ENCODE data around the gene MED29.

MED29 gene

GRCh38 chr19:39365531-39365930, 25.6 kb upstream of the MED29 start:
- Mint-ChIP-seq H3K4me3 (no peak overlapping the region), H3K4me1 (no peaks in the 10 kb centered on the region), H3K27ac (peak overlapping the region; percentile 57), H3K9me3 (no peaks in the 10 kb centered on the region), H3K27me3 (ENCODE audit: low read depth, poor library complexity) (no peaks in the 10 kb centered on the region), H3K36me3 (ENCODE audit: low read depth) (peaks cover 63% of the 10 kb centered on the region)
- TF ChIP-seq CTCF (IDR thresholded peaks at IDR 0.05): no peak
- no peak for DNase-seq

GRCh38 chr19:39369200-39369599, 22.0 kb upstream of the MED29 start:
- H3K4me3 Mint-ChIP-seq: no peak overlapping the region
- no peak for DNase-seq
- TF ChIP-seq CTCF (IDR thresholded peaks at IDR 0.05): no peak
- peaks cover 58% of the 10 kb centered on the region for H3K36me3 Mint-ChIP-seq (ENCODE audit: low read depth)
- no peaks in the 10 kb centered on the region for H3K27me3 Mint-ChIP-seq (ENCODE audit: low read depth, poor library complexity)
- H3K9me3 Mint-ChIP-seq: no peaks in the 10 kb centered on the region
- no peaks in the 10 kb centered on the region for H3K4me1 Mint-ChIP-seq
- no peak overlapping the region for H3K27ac Mint-ChIP-seq

GRCh38 chr19:39370735-39371134, 20.4 kb upstream of the MED29 start:
- DNase-seq: no peak
- Mint-ChIP-seq H3K27me3 (ENCODE audit: low read depth, poor library complexity) (no peaks in the 10 kb centered on the region), H3K4me1 (no peaks in the 10 kb centered on the region), H3K9me3 (no peaks in the 10 kb centered on the region), H3K4me3 (no peak overlapping the region), H3K27ac (no peak overlapping the region), H3K36me3 (ENCODE audit: low read depth) (peaks cover 53% of the 10 kb centered on the region)
- no peak for TF ChIP-seq CTCF (IDR thresholded peaks at IDR 0.05)

GRCh38 chr19:39372047-39372802, 19.0 kb upstream of the MED29 start:
- no peak for TF ChIP-seq CTCF (IDR thresholded peaks at IDR 0.05)
- Mint-ChIP-seq H3K27ac (peak overlapping the region; percentile 10), H3K9me3 (no peaks in the 10 kb centered on the region), H3K4me3 (no peak overlapping the region), H3K36me3 (ENCODE audit: low read depth) (peaks cover 62% of the 10 kb centered on the region), H3K4me1 (no peaks in the 10 kb centered on the region), H3K27me3 (ENCODE audit: low read depth, poor library complexity) (no peaks in the 10 kb centered on the region)
- DNase-seq: no peak

GRCh38 chr19:39372941-39373340, 18.2 kb upstream of the MED29 start:
- H3K4me3 Mint-ChIP-seq: no peak overlapping the region
- peaks cover 66% of the 10 kb centered on the region for H3K36me3 Mint-ChIP-seq (ENCODE audit: low read depth)
- H3K27ac Mint-ChIP-seq: no peak overlapping the region
- no peaks in the 10 kb centered on the region for H3K4me1 Mint-ChIP-seq
- DNase-seq: no peak
- TF ChIP-seq CTCF (IDR thresholded peaks at IDR 0.05): no peak
- no peaks in the 10 kb centered on the region for H3K9me3 Mint-ChIP-seq
- H3K27me3 Mint-ChIP-seq (ENCODE audit: low read depth, poor library complexity): no peaks in the 10 kb centered on the region

GRCh38 chr19:39375929-39376328, 15.2 kb upstream of the MED29 start:
- Mint-ChIP-seq H3K36me3 (ENCODE audit: low read depth) (peaks cover 61% of the 10 kb centered on the region), H3K27ac (no peak overlapping the region), H3K4me1 (no peaks in the 10 kb centered on the region)

More at GRCh38 chr19:39375929-39376328, 15.2 kb upstream of the MED29 start:
- no peak for TF ChIP-seq CTCF (IDR thresholded peaks at IDR 0.05)
- Mint-ChIP-seq H3K4me3 (no peak overlapping the region), H3K9me3 (no peaks in the 10 kb centered on the region), H3K27me3 (ENCODE audit: low read depth, poor library complexity) (no peaks in the 10 kb centered on the region)
- DNase-seq: no peak

All from nephron progenitor cell (in vitro differentiated cells).